GM23338 (cell line): ENCODE results near the gene ETHE1. TPM values are rescaled to one million over a fixed set of nuclear protein-coding genes. Genes with fewer than 3 reads are reported as not detected.
A peak's percentile ranks its signal among the peaks of the same experiment; 100 is the strongest.

Experiments used
- ATAC-seq: fragments of 200-7000 bp; cut with Tn5 transposase; 3 replicates; pipeline ENCODE4 v1.9.1; 2020
- DNase-seq: peaks from one replicate; pipeline ENCODE4 v3.0.0-alpha.2; 2015; ENCODE audit warnings: low spot score
- H2AFZ ChIP-seq: fragments of 200-600 bp; sonication (generic); 2 replicates; pipeline ENCODE4 v1.8.0; 2016; ENCODE audit warnings: antibody characterized with exemption, mild to moderate bottlenecking, moderate library complexity
- H3F3A ChIP-seq: fragments of 200-600 bp; sonication (generic); replicated peaks from 2 replicates; pipeline ENCODE4 v1.8.0; 2017; ENCODE audit warnings: antibody characterized with exemption, mixed run types, low read depth
- H3K27ac ChIP-seq: fragments of 200-600 bp; sonication (generic); 2 replicates; pipeline ENCODE4 v1.6.1; 2016; ENCODE audit warnings: low read depth
- H3K27me3 ChIP-seq: fragments of 200-600 bp; sonication (generic); 2 replicates; pipeline ENCODE4 v1.8.0; 2016; ENCODE audit warnings: mild to moderate bottlenecking, mixed run types, moderate library complexity; ENCODE audit not compliant: insufficient read depth
- H3K36me3 ChIP-seq: fragments of 200-600 bp; sonication (generic); 2 replicates; pipeline ENCODE4 v1.8.0; 2016; ENCODE audit warnings: mild to moderate bottlenecking; ENCODE audit not compliant: insufficient read depth
- H3K4me1 ChIP-seq: fragments of 200-600 bp; sonication (generic); 2 replicates; pipeline ENCODE4 v1.8.0; 2016; ENCODE audit warnings: mild to moderate bottlenecking, moderate library complexity; ENCODE audit not compliant: insufficient read depth
- H3K4me2 ChIP-seq: fragments of 200-600 bp; sonication (generic); 2 replicates; pipeline ENCODE4 v1.7.1; 2017; ENCODE audit warnings: mixed run types
- H3K4me3 ChIP-seq: fragments of 200-600 bp; sonication (generic); 2 replicates; pipeline ENCODE4 v1.6.1; 2016; ENCODE audit warnings: mixed run types
- H3K79me2 ChIP-seq: fragments of 200-600 bp; sonication (generic); replicated peaks from 2 replicates; pipeline ENCODE4 v1.8.0; 2017; ENCODE audit warnings: mild to moderate bottlenecking; ENCODE audit not compliant: insufficient read depth
- H3K9me2 ChIP-seq: fragments of 200-600 bp; sonication (generic); 2 replicates; pipeline ENCODE4 v1.8.0; 2017; ENCODE audit not compliant: insufficient read depth
- H4K20me1 ChIP-seq: fragments of 200-600 bp; sonication (generic); replicated peaks from 2 replicates; pipeline ENCODE4 v1.8.0; 2017; ENCODE audit warnings: mild to moderate bottlenecking; ENCODE audit not compliant: insufficient read depth
- H3K27ac Mint-ChIP-seq: 2 replicates; pipeline ENCODE4 v1.8.0; 2020; ENCODE audit warnings: inconsistent platforms, mild to moderate bottlenecking, moderate library complexity, mixed read lengths
- H3K27me3 Mint-ChIP-seq: 3 replicates; pipeline ENCODE4 v1.8.0; 2022; ENCODE audit warnings: low read depth, mild to moderate bottlenecking, moderate library complexity, mixed read lengths, inconsistent platforms; ENCODE audit not compliant: insufficient read depth, poor library complexity
- H3K36me3 Mint-ChIP-seq: 3 replicates; pipeline ENCODE4 v1.8.0; 2021; ENCODE audit warnings: low read depth, mild to moderate bottlenecking, inconsistent platforms, moderate library complexity, mixed read lengths
- H3K4me1 Mint-ChIP-seq: 3 replicates; pipeline ENCODE4 v1.8.0; 2020; ENCODE audit warnings: mild to moderate bottlenecking, inconsistent platforms, mixed read lengths
- H3K4me3 Mint-ChIP-seq: 3 replicates; pipeline ENCODE4 v1.8.0; 2021; ENCODE audit warnings: moderate library complexity, mild to moderate bottlenecking, inconsistent platforms, mixed read lengths
- H3K9me3 Mint-ChIP-seq: 3 replicates; pipeline ENCODE4 v1.8.0; 2020; ENCODE audit warnings: moderate library complexity, mild to moderate bottlenecking, inconsistent platforms, mixed read lengths
- CREB1 ChIP-seq: fragments of 250-450 bp; sonication (Bioruptor Pico); IDR thresholded peaks from 2 replicates; pipeline ENCODE4 v1.5.0; 2020; ENCODE audit warnings: low read depth, mild to moderate bottlenecking, moderate library complexity
- EZH2 ChIP-seq: fragments of 200-600 bp; sonication (generic); IDR thresholded peaks from one replicate; pipeline ENCODE4 v1.8.0; 2017; ENCODE audit warnings: antibody characterized with exemption, mild to moderate bottlenecking, low read depth; ENCODE audit not compliant: unreplicated experiment
- EZH2phosphoT487 ChIP-seq: fragments of 200-600 bp; sonication (generic); IDR thresholded peaks from one replicate; pipeline ENCODE4 v1.8.1; 2018; ENCODE audit warnings: antibody characterized with exemption; ENCODE audit not compliant: unreplicated experiment
- JUNB ChIP-seq: IDR thresholded peaks from one replicate; pipeline ENCODE4 v1.6.1; 2016; ENCODE audit warnings: antibody characterized with exemption; ENCODE audit not compliant: unreplicated experiment
- NANOG ChIP-seq: IDR thresholded peaks from 2 replicates; pipeline ENCODE4 v1.6.1; 2016; ENCODE audit warnings: antibody characterized with exemption, borderline replicate concordance
- POLR2AphosphoS5 ChIP-seq: IDR thresholded peaks from 2 replicates; pipeline ENCODE4 v1.6.1; 2016; ENCODE audit warnings: antibody characterized with exemption, low read depth
- polyA plus RNA-seq: library from polyadenylated mRNA; unstranded; fragments of >200 nt; fragmentation: Nextera tagmentation; extraction: Ambion mirVana; gene quantifications from 2 replicates; pipeline ENCODE4 v1.2.1, GENCODE V29; 2016
- total RNA-seq: library from RNA; depleted of rRNA; stranded (reverse); fragments of >200 nt; shearing (Covaris generic); gene quantifications from 2 replicates; pipeline ENCODE4 v1.2.3, GENCODE V29; 2014
- TF ChIP-seq, protein P1 (sequence below), 2 experiments: fragments of 200-600 bp in 1 of 2; sonication (generic) in 1 of 2; conservative IDR thresholded peaks; 2 replicates each; pipeline versions ENCODE4 v1.5.1 to v1.6.1; 2016 to 2017; ENCODE audit warnings: antibody characterized with exemption in 2 of 2, low read depth in 2 of 2, mild to moderate bottlenecking in 2 of 2, moderate library complexity in 1 of 2
- TF ChIP-seq, protein P2 (sequence below): IDR thresholded peaks from 2 replicates; pipeline ENCODE4 v1.6.1; 2016; ENCODE audit warnings: antibody characterized with exemption

ETHE1 gene
- total and polyA plus RNA-seq, 2 experiments from 2014 or later: 11.1 to 25.5 TPM

DNA sequence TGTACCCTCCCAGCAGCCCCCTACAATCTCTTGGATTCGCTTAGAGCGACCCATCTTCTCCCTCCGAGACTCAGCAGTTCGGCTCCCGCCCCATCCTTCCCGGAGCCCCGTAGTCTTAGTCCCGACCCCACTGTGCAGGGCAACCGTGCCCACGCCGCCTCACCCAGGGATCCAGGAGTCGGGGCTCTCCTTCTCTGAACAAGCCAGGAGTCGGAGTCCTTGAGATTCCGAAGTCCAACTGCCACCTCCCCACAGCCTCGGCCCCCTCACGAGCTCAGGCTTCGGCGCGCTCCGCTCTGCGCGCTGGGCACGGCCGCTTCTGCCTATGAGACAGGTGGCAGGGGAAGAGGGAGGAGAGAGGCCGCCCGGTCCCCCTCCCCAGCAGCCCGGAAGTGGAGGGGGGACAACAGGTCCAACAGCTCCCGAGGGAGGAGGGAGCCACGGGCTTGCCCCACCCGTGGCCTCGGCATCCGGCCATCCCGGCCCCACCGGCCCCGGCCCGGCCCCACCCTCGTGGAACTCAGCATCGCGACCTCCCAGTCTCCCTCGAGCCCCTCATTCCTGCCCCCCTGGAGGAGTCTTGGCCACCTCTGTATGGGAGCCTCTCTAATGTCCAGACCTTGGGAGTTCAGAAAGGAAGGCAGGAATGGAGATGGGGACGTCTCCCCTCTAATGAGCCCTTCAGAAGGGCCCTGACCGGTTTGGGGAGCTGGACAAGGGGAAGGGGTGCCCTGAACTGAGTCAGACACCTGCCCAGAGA lies 22.4 kb downstream of the ETHE1 start, which contains the start of gene PHLDB3:
PHLDB3 (minus strand) TSS at position 321 of the 760 bp plus-strand sequence. CDS start 628 bp downstream, outside the sequence.
- Histone ChIP-seq H2AFZ (peak within 1 kb of the TSS; percentile 100), H3K9me2 (no peaks in the 10 kb centered on the region), H3F3A (0 out of 2 replicates have a peak, but pooled peaks cover 5% of the 10 kb centered on the region), H3K4me3 (peak within 1 kb of the TSS; percentile 97), H3K79me2 (no peaks in the 10 kb centered on the region), H3K27ac (no peak within 1 kb of the TSS), H3K27me3 (peaks cover 23% of the 10 kb centered on the region), H3K4me1 (peaks cover 12% of the 10 kb centered on the region; the same call in 1 of the 2 replicates), H3K36me3 (no peaks in the 10 kb centered on the region), H4K20me1 (no peaks in the 10 kb centered on the region), H3K4me2 (peak within 1 kb of the TSS; percentile 99)
- Mint-ChIP-seq H3K4me1 (peaks cover 22% of the 10 kb centered on the region), H3K4me3 (peak within 1 kb of the TSS; percentile 95), H3K27me3 (peaks cover 33% of the 10 kb centered on the region), H3K27ac (no peak within 1 kb of the TSS; the same call in 1 of the 2 replicates), H3K9me3 (peaks cover 4% of the 10 kb centered on the region; the same call in 1 of the 3 replicates), H3K36me3 (peaks cover 3% of the 10 kb centered on the region; the same call in 2 of the 3 replicates)
- TF ChIP-seq POLR2AphosphoS5 (0 out of 2 replicates have a peak, but pooled peaks have one; percentile 44), NANOG (no peak)
- TF ChIP-seq, protein P1, sequence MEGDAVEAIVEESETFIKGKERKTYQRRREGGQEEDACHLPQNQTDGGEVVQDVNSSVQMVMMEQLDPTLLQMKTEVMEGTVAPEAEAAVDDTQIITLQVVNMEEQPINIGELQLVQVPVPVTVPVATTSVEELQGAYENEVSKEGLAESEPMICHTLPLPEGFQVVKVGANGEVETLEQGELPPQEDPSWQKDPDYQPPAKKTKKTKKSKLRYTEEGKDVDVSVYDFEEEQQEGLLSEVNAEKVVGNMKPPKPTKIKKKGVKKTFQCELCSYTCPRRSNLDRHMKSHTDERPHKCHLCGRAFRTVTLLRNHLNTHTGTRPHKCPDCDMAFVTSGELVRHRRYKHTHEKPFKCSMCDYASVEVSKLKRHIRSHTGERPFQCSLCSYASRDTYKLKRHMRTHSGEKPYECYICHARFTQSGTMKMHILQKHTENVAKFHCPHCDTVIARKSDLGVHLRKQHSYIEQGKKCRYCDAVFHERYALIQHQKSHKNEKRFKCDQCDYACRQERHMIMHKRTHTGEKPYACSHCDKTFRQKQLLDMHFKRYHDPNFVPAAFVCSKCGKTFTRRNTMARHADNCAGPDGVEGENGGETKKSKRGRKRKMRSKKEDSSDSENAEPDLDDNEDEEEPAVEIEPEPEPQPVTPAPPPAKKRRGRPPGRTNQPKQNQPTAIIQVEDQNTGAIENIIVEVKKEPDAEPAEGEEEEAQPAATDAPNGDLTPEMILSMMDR (conservative IDR thresholded peaks at IDR 0.05; ENCODE audit: low read depth in 2 of 2): peak in 1 of 2 experiments; percentile 48; a peak in 1 of 4 replicates
- TF ChIP-seq, protein P2, sequence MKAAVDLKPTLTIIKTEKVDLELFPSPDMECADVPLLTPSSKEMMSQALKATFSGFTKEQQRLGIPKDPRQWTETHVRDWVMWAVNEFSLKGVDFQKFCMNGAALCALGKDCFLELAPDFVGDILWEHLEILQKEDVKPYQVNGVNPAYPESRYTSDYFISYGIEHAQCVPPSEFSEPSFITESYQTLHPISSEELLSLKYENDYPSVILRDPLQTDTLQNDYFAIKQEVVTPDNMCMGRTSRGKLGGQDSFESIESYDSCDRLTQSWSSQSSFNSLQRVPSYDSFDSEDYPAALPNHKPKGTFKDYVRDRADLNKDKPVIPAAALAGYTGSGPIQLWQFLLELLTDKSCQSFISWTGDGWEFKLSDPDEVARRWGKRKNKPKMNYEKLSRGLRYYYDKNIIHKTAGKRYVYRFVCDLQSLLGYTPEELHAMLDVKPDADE: no peak
- DNase-seq (peak; percentile 65), ATAC-seq (peak; percentile 34)

DNA sequence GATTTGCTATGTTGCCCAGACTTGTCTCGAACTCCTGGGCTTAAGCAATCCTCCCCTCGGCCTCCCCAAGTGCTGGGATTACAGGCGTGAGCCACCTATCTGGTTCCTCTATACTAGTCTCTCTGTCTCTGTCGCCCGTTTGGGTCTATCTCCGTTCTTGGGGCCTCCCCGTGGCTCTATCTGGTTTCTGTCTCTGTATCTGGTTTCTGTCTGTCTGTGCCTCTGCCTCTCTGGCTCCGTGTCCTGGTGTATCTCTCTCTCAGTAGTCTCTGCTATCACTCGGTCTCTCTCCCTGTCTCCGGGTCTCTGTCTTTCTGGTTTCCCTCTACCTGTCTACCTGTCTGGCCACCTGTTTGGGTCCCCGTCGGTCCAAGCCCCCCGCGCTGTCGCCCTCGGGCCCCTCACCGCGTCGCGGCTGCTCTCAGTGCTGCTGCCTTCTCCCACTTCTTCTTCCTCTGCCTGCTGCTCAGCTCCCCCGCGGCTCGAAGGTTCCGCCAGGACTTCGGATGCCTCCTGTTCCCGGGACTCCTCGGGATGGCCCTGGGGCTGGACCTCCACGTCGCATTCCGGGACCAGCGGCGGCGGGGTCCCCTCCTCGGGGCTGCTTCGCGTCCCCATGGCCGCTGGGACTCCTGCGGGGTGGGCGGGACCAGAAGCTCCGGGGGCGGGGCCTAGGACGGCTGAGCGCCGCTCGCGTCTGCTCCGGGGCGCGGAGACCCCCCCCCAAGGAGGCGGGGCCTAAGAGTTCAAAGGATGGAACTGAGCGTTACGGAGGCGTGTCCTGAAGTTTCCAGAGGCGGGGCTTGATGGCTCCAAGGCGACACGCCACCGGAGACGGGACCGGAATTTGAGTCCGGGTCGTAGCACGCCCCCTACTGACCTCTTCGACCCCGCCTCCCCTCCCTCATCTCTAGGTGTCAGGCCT lies 23.2 kb downstream of the ETHE1 start:
- Mint-ChIP-seq H3K9me3 (peaks cover 4% of the 10 kb centered on the region; the same call in 1 of the 3 replicates), H3K36me3 (peaks cover 2% of the 10 kb centered on the region; the same call in 1 of the 3 replicates), H3K4me1 (peaks cover 22% of the 10 kb centered on the region), H3K4me3 (peak overlapping the region; percentile 95), H3K27ac (no peak overlapping the region; the same call in 1 of the 2 replicates), H3K27me3 (peaks cover 33% of the 10 kb centered on the region)
- H3K4me1 ChIP-seq: peaks cover 12% of the 10 kb centered on the region; the same call in 1 of the 2 replicates
- H3F3A ChIP-seq: 0 out of 2 replicates have a peak, but pooled peaks cover 5% of the 10 kb centered on the region
- H3K27ac ChIP-seq: no peak overlapping the region
- H3K9me2 ChIP-seq: no peaks in the 10 kb centered on the region
- H3K4me3 ChIP-seq: peak overlapping the region; percentile 97
- no peak for TF ChIP-seq EZH2phosphoT487
- no peak for TF ChIP-seq EZH2
- no peak for TF ChIP-seq JUNB
- peak; percentile 54; the same call in 1 of the 2 replicates for TF ChIP-seq POLR2AphosphoS5
- no peak for TF ChIP-seq NANOG
- 0 out of 2 replicates have a peak, but pooled peaks have one; percentile 37 for TF ChIP-seq CREB1
- TF ChIP-seq, protein P1 (conservative IDR thresholded peaks at IDR 0.05; ENCODE audit: low read depth in 2 of 2): peak in 1 of 2 experiments; percentile 64; a peak in 3 of 4 replicates
- no peaks in the 10 kb centered on the region for H3K36me3 ChIP-seq
- ATAC-seq (peak; percentile 63), DNase-seq (peak; percentile 99)
- no peaks in the 10 kb centered on the region for H4K20me1 ChIP-seq
- H3K4me2 ChIP-seq: peak overlapping the region; percentile 99
- peak overlapping the region; percentile 100 for H2AFZ ChIP-seq
- H3K79me2 ChIP-seq: no peaks in the 10 kb centered on the region
- H3K27me3 ChIP-seq: peaks cover 23% of the 10 kb centered on the region
